Activated gamma-delta T cell (primary cell): ENCODE results near the gene MAP4K3.

ENCODE experiments used
- DNase-seq: peaks from one replicate; lab custom pipeline; 2025; lab: John Stamatoyannopoulos, UW

MAP4K3 gene

DNA sequence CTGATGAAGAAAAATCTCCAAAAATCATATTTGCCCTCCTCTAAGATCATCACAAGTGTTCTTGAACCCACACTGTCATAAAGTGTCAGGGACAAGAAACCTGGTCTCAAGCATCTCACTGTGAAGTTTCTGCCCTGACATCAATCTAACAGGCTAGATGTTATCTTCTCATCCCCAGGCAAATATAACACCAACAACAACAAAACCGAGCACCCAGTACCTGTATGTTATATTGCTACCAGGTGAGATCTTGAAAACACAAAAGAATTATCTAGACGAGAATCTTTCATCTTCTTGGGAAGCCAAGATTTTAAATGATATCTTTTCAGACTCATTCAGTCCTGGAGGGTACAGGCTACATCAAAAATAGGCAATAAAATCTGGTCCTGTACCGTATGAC is 8.8 kb upstream of the MAP4K3 start:
- no peak for DNase-seq

DNA sequence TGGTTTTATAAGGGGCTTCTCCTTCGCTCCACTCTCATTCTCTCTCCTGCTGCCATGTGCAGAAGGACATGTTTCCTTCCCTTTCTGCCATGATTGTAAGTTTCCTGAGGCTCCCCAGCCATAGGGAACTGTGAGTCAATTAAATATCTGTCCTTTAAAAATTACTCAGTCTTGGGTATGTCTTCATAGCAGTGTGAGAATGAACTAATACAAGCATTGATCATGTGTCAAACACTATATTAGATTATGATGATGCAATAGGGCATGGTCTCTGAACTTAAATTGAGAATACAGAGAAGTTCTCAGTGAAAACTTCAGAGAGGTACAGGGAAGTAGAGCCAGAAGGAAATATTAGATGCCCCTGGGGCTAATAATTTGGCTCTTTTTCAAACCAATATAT is 5.9 kb upstream of the MAP4K3 start:
- DNase-seq, result no peak

DNA sequence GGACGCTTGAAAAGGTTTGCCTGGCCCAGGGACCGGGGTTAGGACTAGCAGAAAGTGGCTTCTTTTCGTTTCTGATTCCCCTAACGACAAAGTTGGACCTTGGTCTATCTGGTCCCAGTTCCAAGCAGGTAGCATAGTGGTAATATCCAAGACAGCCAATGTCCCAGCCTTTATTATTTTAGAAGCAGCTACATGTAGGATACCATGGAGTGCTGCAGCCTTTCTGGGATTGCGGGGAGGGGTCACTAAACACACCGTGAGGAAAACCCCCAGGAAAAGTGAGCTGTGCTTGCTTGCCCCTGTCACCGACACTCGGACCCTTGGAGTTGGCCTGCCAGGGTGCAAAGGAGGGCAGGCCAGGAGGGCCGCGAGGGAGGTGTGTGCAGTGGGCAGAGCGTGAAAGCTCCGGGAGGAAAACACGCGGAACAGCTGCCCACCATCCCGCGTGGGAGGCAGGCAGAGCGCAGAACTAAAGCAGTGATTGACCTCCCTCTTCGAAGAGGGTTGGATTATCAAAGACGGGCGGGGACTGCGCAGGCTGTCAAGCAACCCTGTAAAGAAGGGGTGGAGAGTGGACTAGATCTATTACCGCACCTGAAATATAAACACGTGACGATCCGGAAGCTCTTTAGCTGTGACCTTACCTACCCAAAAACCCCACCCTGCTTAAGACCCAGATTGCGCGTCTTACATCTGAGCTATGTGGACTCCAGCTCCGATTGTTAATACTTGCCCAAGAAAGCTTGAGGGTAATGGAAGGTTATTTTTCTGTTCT is 624 bp upstream of the MAP4K3 start:
- DNase-seq, result no peak

DNA sequence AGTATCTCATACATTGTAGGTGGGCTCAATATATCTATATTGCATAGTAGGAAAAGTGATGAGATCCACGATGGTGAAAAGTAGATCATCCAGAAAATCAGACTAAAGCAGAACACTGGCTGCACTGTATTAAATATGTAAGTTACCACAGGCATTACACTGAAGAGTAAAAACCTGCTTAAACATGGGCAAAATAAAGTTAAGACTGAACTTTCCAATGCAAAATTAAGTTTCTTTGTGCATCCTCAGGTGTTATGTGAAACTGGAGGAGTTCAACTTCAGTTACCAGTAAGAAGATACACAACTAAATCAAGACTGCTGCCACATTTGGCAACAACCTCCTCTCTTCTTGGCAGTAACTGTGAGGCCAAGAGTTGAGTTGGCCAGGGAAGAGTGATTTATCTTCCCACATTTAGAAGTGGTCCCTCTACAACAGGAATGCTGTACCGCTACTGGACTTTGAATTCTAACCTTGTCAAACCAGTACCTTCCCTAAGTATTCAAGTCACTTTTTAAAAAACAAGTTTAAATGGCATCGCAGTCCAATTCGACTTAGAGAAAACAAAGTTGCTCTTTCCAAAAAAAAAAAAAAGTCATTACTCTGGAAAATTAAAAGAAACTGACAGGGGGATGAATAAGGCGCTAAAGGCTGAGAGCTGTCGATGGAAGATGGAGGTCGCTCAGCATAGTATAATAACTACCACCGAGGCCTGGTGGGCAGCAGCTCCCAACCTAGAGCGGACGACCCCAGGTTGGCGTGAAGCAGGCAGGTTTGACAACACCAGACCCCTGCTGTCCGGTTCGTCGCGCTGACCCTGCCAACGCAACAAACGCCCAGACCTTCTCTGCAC is 1.1 kb downstream of the MAP4K3 start:
- no peak for DNase-seq

DNA sequence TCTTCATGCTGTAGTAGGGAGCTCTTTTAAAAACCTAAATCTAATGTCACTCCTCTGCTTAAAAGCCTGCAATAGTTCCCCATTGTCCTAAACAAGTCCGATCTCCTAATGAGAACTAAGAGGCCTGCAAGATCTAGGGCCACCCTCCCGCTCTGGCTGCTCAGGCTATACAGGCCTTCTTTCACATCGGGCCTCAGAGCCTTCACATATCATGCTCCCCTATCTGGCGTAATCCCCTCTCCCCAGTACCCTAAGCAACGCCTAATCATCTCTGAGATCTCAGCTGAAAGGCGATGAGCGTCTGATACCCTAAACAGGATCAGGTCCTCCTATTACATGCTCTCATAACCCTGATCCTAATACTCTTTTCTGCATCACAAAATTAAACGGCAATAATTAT is 1.9 kb downstream of the MAP4K3 start:
- no peak for DNase-seq

DNA sequence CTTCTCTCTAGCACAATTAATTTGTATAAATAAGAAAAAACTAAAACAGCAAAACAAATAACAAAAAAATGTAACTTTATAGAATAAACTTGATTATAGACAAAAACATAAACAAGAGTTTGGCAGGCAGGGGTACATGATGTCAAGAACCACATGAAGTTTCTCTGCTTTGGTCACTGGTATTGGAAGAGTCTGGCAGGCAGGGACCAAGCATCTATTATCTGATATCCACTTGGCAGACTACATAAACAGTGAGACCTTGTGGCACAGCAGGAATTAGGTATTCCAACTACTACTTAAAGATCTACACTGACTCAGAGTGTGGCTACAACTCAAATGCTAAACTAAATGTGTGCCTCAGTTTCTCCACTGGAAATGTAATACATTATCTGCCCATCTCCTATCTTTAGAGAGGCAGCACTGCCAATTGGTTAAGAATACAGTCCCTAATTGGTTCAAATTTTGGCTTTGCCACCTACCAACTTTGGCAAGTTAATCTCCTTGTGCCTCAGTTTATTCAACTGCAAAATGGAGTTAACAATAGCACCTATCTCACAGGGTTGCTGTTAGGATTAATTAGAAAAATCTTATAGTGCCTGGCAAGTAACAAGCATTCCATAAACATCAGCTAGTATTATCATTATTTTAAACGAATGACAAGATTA is 2.7 kb downstream of the MAP4K3 start:
- no peak for DNase-seq

DNA sequence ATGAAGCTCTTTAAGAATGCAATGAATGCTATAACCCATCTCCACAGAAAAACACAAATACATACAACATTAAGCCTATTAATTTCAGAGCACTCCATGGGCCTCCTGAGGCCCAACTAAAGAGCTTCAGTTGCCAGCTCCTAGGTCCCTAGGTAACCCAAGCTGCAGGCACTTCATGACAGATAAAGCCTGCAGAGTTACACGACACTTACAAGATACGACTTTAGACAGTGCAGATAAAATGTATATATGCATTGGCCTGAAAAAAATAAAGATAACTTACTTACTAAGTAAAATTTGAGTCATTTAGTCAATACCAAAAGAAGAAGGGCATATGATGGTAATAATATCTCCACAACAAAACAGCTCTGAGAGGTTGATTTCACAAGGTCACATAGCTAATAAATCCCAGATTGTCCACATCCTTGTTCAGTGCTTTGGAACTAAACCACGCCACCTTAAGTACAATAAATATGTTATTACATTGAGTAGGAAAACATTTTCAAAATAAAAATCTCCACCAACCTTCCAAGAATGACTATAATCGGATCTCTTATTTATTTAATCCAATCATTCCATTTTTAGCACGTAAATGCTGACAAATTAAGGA is 3.4 kb downstream of the MAP4K3 start:
- DNase-seq, result no peak

DNA sequence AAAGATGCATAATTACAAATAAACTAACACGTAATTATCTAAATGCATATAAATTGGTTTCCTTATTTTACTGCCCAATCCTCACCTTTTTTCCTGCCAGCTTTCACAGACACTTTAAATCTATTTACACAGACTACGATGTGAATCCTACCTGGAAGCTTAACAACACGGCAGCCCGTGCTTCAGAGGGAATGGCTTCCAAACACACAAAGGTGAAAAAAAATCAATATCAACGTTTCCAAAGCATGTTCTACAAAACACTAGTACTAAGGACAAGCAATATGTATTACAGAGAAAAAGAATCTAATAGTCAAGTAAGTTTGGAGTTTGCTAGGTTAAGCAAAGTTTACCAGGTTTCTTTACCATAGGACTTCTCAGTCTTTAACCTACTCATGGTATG is 4.4 kb downstream of the MAP4K3 start:
- DNase-seq, result no peak

DNA sequence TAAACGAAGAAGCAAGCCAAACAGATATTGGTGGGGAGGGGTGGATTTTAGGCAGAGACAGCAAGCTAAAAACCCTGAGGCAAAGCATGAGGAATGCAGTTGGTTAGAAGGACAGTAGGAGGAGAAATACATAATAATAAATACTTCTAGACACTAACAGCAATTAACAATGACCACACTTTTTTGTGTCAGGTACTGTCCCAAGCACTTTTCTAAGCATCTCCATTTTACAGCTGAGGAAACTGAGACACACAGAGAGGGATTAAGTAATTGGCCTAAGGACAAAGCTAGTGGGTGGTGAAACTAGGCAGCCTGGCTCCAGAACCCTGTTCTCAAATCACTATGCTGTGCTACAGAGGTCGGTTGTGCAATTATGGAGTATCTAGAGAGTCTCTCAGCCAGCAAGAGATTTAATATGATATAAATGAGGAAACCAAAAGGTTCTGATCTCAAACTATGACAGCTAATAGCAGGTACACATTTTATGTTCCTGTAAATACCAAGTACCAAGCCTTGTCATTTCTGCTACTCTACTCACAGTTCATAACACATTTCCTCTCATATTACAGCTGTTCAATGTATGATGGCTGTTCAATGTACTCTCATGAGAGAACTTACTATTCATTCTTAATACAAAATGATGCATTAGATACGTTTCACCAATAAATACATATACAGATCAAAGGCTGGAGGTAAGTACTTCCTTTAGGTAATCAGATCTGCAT is 5.3 kb downstream of the MAP4K3 start:
- DNase-seq, result no peak

DNA sequence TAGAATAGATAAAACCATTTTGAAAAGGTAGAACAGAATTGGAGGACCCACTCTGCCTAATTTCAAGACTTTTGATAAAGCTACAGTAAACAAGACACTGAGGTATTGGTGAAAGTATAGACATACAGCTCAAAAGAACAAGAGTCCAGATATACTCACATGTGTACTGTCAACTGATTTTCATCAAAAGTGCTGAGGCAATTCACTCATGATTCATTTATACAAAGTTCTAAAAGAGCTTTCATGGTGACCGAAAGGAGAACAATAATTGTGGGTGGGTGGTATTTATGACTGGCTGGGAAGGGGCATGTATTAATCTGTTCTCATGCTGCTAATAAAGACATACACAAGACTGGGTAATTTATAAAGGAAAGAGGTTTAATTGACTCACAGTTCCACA is 7.3 kb downstream of the MAP4K3 start:
- no peak for DNase-seq

DNA sequence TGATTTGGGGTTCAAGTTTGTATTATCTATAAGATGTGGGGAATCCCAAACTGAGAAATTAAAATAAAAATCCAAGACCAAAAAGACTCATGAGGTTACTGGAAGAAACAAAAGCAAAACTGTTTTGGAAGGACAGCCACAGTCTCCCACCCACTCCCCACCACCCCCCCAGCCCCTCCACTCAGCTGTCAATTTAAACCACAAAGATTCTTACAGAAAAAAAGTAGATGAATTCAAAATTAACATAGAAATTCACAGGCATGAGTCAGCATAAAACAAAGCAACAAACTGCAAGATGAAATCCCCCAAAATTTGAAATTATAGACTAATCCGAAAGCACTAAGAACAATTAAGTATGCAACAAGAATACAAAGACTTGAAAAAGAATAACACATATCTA is 12.1 kb downstream of the MAP4K3 start:
- no peak for DNase-seq

DNA sequence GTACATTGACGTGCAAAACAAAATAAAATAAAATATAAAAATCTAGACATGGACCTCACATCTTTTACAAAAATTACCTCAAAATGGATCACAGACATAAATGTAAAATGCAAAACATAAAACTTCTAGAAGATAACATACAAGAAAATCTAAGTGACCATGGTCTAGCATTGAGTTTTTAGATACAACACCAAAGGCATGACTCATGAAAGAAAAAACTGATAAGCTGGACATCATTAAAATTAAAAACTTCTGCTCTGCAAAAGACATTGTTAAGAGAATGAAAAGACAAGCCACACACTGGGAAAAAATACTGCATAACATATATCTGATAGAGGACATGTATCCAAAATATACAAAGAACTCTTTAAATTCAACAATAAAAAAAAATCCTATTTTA is 14.4 kb downstream of the MAP4K3 start:
- no peak for DNase-seq

DNA sequence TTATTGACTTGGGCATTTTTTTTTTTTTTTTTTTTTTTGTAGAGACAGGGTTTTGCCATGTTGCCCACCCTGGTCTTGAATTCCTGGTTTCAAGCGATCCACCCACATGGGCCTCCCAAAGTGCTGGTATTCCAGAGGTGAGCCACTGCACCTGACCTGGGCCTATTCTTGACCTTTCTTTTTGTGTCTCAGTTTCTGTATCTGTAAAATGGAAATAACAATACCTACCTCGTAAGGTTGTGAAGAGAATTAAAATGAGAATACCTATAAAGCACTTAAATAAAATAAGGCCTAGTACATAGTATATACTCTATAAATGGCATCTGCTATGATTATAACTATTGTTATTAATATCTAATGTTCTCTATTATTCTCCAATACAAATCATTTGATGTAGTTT is 15.7 kb downstream of the MAP4K3 start:
- no peak for DNase-seq

DNA sequence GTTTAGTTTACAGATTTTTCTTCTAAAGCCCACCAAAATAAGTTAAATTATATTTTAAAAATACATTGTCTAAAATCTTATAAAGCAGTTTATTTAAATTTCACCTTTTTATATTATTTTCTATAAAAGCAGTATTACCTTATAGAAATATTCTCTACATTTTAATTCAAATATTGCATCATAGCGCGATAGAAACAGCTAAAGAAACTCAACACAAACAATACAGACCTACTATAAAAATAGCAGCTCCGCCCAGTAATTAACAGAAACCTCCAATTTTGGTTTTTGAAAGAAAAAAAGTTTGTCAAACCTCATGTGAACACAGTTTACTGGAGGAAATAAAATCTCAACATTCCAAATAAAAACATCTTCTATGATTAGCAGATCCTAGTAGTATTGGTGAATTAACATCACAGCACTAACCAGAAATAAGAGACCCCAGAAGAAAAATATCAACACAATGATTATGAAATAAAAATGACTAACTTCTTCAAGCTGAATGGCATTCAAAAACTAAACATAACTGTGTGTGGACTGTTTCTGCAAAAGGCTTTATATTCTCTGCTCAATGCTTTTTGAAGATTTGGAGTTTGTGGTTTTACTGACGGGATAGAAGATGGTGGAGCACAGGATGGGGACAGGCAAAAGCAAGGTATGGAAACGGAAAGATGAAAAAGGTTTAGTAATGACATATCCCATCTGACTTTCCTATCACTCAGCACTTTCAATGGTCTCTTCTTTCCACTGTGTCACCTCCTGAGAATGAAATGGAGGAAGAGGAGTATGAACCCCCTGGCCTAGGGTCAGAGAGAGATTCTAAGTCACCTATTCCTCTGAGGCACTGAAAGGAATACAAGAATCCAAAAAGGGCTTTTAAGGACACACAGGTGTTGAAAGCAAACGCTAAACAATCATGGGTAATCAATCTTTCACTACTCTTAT is 17.5 kb downstream of the MAP4K3 start:
- no peak for DNase-seq

DNA sequence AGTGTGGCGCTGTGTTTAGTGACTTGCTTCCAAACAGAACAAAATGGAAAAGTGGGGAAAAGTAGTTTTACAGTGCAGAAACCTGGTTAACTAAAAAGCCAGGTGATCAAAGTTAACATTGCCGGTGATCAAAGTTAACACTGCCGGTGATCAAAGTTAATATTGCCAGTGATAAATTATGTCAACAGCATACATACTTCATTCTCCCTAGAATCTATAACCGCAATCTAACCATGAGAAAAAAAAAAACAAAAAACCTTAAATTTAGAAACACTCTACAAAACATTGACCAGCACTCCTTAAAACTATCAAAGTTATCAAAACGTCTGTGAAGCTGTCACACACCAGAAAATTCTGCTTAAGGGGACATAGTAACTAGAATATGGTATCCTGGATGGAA is 18.6 kb downstream of the MAP4K3 start:
- DNase-seq, result no peak

DNA sequence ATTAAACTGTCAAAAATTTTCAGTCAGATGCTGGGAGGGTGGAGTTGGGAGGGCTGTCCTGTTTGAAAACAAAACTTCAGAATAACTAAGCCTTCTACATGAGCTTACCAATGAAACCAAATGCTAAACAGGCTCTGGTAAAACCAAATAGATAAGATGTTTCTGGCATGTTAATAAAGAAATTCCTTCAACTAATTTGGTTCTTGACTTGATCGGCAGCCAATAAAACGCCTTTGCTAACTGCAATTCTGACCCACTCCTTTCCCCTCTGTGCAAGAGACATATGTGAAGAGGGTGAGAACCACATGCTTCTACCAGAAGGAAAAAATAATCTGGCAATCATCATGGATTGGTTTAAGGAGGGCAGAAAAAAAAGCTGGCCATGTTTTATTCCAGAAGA is 20.9 kb downstream of the MAP4K3 start:
- no peak for DNase-seq

DNA sequence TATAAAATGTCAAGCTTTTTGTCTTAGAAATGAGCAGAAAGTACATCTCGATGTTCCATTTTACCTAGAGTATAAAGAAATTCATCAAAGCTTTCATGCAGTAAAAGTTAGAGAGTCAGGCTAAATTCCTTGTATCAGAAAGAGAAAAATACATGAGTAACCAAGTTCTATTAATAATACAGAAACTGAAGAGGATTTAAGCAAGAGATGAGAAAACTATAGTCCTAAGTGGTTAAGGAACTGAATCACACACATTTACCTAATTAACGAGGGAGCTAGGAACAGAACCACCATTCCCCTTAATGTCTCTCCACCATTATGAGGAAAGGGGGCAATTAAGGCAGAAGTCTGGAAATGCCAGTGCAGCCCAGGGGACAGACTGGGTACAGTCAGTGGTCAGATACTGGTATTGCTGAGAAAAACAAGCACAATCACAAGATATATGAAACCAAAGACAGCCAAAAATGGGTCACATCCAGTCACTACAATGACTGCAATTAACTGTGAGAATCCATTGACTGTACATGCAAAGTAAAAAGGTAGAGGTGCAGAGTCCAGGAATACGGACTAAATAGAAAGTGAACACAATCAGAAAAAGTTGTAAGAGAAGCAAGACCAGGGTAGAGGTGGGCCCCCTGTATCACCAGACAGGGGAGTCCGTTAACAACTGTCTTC is 23.9 kb downstream of the MAP4K3 start:
- no peak for DNase-seq

DNA sequence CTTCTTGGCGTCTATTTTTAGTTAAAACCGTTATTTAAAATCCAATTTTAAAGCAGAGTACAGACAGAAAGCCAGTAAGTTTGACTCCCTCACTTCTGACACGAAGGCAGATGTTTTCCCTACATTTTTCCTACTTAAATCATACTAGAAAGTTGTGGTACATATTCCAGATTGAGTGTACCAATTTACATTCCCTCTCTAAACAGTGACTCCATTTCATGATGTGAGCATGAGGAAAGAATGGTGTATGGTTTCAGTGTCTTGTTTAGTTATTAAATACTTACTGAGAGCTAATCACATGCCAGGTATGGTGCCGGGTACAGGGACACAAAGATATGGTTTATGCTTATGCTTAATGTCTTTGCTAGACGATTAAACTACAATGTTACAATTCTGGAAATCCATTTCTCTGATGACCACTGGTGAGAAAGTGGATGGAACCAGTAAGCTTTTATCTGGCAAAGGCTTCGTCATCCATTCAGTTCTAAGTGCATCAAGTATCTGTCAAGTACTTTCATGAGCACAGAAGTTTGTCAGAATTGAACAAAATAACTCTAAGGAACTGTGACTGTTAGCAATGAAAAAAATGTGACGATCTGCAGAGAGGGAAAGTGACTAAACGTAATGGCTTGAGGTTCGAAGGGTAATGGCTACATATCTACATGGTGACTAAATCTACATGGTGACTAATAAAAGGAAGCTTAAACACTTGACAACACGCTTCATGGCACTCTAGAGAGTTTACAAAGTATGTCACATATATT is 25.7 kb downstream of the MAP4K3 start:
- DNase-seq, result no peak

DNA sequence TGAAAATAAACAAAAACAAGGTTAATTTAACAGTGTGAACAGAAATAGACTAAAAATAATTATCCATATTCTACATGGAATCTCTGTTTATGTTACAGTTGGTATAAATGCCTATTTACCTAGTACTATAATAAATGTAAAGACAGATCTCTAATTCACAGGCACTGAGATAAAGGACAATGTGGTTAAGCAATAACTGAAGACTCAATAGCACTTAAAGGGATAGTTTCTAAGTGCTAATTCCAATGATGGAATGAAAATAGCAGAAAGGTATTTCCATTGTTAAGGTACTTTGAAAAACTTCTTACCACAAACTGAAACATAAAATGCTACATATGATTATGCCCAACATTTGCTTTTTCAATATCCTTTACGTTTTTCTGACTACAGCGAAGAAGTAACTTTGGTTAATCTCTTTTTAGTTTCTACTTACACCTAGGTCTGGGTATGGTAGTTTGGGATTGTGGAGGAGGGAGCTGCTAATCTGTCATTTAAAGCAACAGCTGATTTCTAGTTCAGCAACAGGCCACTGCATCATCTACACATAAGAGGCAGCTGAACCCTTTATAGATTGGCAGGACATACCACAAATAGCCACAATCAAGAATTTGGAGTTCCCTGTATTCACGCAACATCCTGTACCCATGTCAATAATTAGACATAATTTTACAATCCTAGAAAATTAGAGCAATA is 27.2 kb downstream of the MAP4K3 start:
- no peak for DNase-seq
